A549 (cell line): ENCODE results near the gene BICD2.

Experiments
- EHMT2 ChIP-seq: fragments of 200-600 bp; sonication (generic); IDR thresholded peaks from 2 replicates; pipeline ENCODE4 v1.6.1; 2016; ENCODE audit warnings: antibody characterized with exemption, low read depth, mild to moderate bottlenecking, moderate library complexity
- FOSB ChIP-seq: fragments of 250-450 bp; sonication (Bioruptor Pico); IDR thresholded peaks from 2 replicates; pipeline ENCODE4 v1.5.0; 2020; ENCODE audit warnings: mild to moderate bottlenecking, moderate library complexity
- MAZ ChIP-seq: fragments of 150-350 bp; IDR thresholded peaks from 2 replicates; pipeline ENCODE4 v1.6.1; 2014; ENCODE audit warnings: antibody characterized with exemption, low read depth, low read length, borderline replicate concordance
- NFE2L2 ChIP-seq: fragments of 150-350 bp; conservative IDR thresholded peaks from 2 replicates; pipeline ENCODE4 v1.6.1; 2014; ENCODE audit warnings: low read length
- PBX3 ChIP-seq: IDR thresholded peaks from 2 replicates; pipeline ENCODE4 v1.6.1; 2012
- PHF8 ChIP-seq: fragments of 200-600 bp; sonication (generic); IDR thresholded peaks from 2 replicates; pipeline ENCODE4 v1.6.1; 2016; ENCODE audit warnings: low read depth, mild to moderate bottlenecking, antibody characterized with exemption, moderate library complexity, borderline replicate concordance
- POLR2A ChIP-seq: IDR thresholded peaks from 2 replicates; pipeline ENCODE4 v1.6.1; 2012; ENCODE audit warnings: mild to moderate bottlenecking, low read length
- SREBF2 ChIP-seq: fragments of 450-650 bp; IDR thresholded peaks from 2 replicates; pipeline ENCODE4 v1.6.1; 2014; ENCODE audit warnings: mild to moderate bottlenecking, moderate library complexity
- TF ChIP-seq, protein P1 (sequence below): fragments of >200 bp; sonication (Bioruptor Twin); formaldehyde crosslinking; IDR thresholded peaks from 3 replicates; pipeline ENCODE4 v1.5.1; 2016
- TF ChIP-seq, protein P2 (sequence below): fragments of 450-650 bp; IDR thresholded peaks from 2 replicates; pipeline ENCODE4 v1.6.1; 2014; ENCODE audit warnings: antibody characterized with exemption

DNA sequence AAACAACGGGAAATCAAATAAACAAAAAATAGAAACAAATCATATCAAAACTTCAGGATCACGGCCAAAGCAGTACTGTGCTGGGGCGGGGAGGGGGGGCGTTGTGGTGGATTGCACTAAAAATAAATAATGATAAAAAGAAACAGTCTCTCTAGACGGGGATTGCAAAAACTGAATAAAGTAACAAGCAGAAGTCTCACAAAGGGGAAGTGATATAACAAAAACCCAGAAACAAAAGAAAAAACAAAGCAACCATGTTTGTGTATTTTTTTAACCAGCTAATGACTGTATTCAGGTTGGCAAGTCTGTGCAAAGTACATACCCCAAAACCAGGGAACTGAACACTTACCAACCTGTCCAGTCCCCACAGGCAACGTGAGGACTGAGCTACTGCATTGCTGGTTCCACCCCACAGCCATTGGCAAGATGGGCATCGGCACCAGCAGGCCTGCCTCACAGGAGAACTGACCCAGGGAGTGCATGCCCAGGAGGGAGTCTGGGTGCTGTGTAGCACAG is 24.1 kb downstream of the BICD2 start:
- TF ChIP-seq POLR2A (no peak), NFE2L2 (no peak), EHMT2 (no peak), FOSB (CRISPR knock-in tag) (no peak), MAZ (no peak), SREBF2 (no peak), PHF8 (no peak), PBX3 (no peak)
- TF ChIP-seq, protein P1, sequence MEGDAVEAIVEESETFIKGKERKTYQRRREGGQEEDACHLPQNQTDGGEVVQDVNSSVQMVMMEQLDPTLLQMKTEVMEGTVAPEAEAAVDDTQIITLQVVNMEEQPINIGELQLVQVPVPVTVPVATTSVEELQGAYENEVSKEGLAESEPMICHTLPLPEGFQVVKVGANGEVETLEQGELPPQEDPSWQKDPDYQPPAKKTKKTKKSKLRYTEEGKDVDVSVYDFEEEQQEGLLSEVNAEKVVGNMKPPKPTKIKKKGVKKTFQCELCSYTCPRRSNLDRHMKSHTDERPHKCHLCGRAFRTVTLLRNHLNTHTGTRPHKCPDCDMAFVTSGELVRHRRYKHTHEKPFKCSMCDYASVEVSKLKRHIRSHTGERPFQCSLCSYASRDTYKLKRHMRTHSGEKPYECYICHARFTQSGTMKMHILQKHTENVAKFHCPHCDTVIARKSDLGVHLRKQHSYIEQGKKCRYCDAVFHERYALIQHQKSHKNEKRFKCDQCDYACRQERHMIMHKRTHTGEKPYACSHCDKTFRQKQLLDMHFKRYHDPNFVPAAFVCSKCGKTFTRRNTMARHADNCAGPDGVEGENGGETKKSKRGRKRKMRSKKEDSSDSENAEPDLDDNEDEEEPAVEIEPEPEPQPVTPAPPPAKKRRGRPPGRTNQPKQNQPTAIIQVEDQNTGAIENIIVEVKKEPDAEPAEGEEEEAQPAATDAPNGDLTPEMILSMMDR: no peak
- TF ChIP-seq, protein P2, sequence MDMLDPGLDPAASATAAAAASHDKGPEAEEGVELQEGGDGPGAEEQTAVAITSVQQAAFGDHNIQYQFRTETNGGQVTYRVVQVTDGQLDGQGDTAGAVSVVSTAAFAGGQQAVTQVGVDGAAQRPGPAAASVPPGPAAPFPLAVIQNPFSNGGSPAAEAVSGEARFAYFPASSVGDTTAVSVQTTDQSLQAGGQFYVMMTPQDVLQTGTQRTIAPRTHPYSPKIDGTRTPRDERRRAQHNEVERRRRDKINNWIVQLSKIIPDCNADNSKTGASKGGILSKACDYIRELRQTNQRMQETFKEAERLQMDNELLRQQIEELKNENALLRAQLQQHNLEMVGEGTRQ: no peak
